Parathyroid adenoma (tissue), 2 donors: ENCODE results near the gene HCN2.

Experiments
- H2AFZ ChIP-seq: fragments of 300-600 bp; sonication (generic); one replicate; pipeline ENCODE4 v1.7.0; 2017; ENCODE audit warnings: antibody characterized with exemption, mild to moderate bottlenecking
- H3K27ac ChIP-seq: fragments of 300-600 bp; sonication (generic); one replicate; pipeline ENCODE4 v1.7.0; 2017
- H3K27me3 ChIP-seq: fragments of 300-600 bp; sonication (generic); one replicate; pipeline ENCODE4 v1.7.0; 2017; ENCODE audit warnings: low read length; ENCODE audit not compliant: control insufficient read depth, insufficient read depth
- H3K36me3 ChIP-seq: fragments of 300-600 bp; sonication (generic); one replicate; pipeline ENCODE4 v1.7.0; 2017; ENCODE audit warnings: low read length; ENCODE audit not compliant: control insufficient read depth, insufficient read depth
- H3K4me1 ChIP-seq: fragments of 300-600 bp; sonication (generic); one replicate; pipeline ENCODE4 v1.7.0; 2017; ENCODE audit warnings: control low read depth
- H3K4me2 ChIP-seq: fragments of 300-600 bp; sonication (generic); one replicate; pipeline ENCODE4 v1.7.0; 2017; ENCODE audit warnings: low read length
- H3K4me3 ChIP-seq: fragments of 300-600 bp; sonication (generic); one replicate; pipeline ENCODE4 v1.7.0; 2017; ENCODE audit warnings: low read depth, low read length
- H3K79me2 ChIP-seq: fragments of 300-600 bp; sonication (generic); one replicate; pipeline ENCODE4 v1.7.0; 2017; ENCODE audit warnings: control low read depth
- H3K9ac ChIP-seq: fragments of 300-600 bp; sonication (generic); one replicate; pipeline ENCODE4 v1.7.0; 2017; ENCODE audit warnings: mild to moderate bottlenecking
- H3K9me3 ChIP-seq: fragments of 300-600 bp; sonication (generic); one replicate; pipeline ENCODE4 v1.7.0; 2017; ENCODE audit warnings: low read length; ENCODE audit not compliant: control insufficient read depth
- CTCF ChIP-seq: fragments of 300-600 bp; sonication (generic); IDR thresholded peaks from one replicate; pipeline ENCODE4 v1.7.0; 2017; ENCODE audit warnings: antibody characterized with exemption, mild to moderate bottlenecking
- donor health status: primary hyperparathyroidism.

Gene HCN2

GRCh38 chr19:640606-641189 lies 51.0 kb downstream of the HCN2 start:
- Histone ChIP-seq H3K27ac (no peak overlapping the region), H3K9me3 (no peaks in the 10 kb centered on the region), H3K79me2 (no peaks in the 10 kb centered on the region), H3K4me1 (no peaks in the 10 kb centered on the region), H2AFZ (no peak overlapping the region), H3K27me3 (no peaks in the 10 kb centered on the region), H3K36me3 (no peaks in the 10 kb centered on the region), H3K9ac (no peak overlapping the region), H3K4me2 (no peak overlapping the region), H3K4me3 (no peak overlapping the region)
- no peak for TF ChIP-seq CTCF

- no peak for TF ChIP-seq CTCF
- Histone ChIP-seq H3K36me3 (no peaks in the 10 kb centered on the region), H3K4me3 (no peak overlapping the region), H3K4me1 (no peaks in the 10 kb centered on the region), H3K27ac (no peak overlapping the region), H3K4me2 (no peak overlapping the region), H2AFZ (no peak overlapping the region), H3K9me3 (no peaks in the 10 kb centered on the region), H3K27me3 (no peaks in the 10 kb centered on the region), H3K79me2 (no peaks in the 10 kb centered on the region), H3K9ac (no peak overlapping the region)
These were observed 52.0 kb downstream of the HCN2 start for GRCh38 chr19:641702-642101.

GRCh38 chr19:642767-643727 lies 53.4 kb downstream of the HCN2 start:
- H3K9me3 ChIP-seq: no peaks in the 10 kb centered on the region
- H3K36me3 ChIP-seq: no peaks in the 10 kb centered on the region
- no peak overlapping the region for H3K9ac ChIP-seq
- H3K27ac ChIP-seq: no peak overlapping the region
- H3K4me2 ChIP-seq: no peak overlapping the region
- H3K4me1 ChIP-seq: no peaks in the 10 kb centered on the region
- TF ChIP-seq CTCF: no peak
- no peak overlapping the region for H3K4me3 ChIP-seq
- no peak overlapping the region for H2AFZ ChIP-seq
- no peaks in the 10 kb centered on the region for H3K27me3 ChIP-seq
- H3K79me2 ChIP-seq: no peaks in the 10 kb centered on the region

- Histone ChIP-seq H2AFZ (no peak overlapping the region), H3K4me1 (no peaks in the 10 kb centered on the region), H3K9me3 (no peaks in the 10 kb centered on the region), H3K27me3 (no peaks in the 10 kb centered on the region), H3K4me3 (no peak overlapping the region), H3K36me3 (no peaks in the 10 kb centered on the region), H3K4me2 (no peak overlapping the region), H3K9ac (no peak overlapping the region), H3K27ac (no peak overlapping the region), H3K79me2 (no peaks in the 10 kb centered on the region)
- no peak for TF ChIP-seq CTCF
These were observed 54.1 kb downstream of the HCN2 start for GRCh38 chr19:643736-644135.
